ENCODE results near the gene ZCCHC24.

ZCCHC24 gene

DNA sequence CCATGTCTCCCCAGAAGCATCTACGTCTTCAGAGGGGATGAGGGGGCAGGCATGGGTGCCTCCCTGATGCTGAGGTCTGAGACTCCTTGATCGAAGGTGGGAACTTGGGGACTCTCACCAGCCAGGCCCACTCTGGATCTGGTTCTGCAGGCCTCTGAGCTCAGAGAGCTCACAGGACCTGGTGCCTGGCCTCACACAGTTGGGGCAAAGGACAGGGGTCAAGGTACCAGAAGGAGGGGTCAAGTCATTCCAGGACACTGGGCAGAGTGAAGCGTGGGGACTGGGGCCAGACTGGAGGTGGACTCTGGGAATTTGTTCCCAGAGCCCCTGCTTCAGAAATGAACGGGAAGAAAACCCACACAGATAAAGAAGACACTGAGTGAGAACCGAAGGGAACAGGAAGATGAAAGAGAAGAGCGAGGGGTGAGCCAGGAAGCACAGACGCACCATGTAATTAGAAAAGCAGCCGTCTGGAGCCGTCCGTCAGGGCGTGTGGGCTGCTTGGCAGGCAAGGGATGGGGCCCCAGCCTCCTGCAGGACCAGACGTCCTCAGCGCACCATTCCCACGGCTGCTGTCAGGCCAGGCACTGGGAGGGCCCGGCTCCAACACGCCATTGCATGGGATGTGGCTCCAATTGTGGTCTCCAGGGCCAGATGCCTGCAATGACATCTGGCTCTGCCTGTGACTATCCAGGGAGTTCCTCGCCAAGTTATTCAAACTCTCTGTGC, 47.7 kb downstream of the ZCCHC24 start:
- DNase-seq (ENCODE audit: low spot score), result no peak

DNA sequence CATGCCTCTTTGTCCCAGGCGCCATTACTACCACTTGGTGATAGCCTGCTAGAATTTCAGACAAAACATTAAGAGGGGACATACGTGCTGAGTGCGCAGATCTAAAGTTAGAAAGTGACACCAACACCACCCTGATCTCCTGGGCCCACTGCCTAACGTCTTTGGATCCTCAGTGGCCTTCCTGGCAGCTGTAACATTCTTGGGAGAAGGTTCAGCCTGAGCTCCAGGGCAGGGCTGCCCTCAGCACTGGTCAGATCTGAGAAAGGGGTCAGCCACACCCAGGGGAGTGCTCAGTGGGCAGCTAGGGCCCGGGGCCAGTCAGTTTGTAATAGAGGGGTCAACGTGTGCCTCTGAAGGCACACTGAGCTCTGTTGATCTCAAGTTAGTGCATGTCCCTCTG, 48.4 kb downstream of the ZCCHC24 start:
- no peak for DNase-seq (ENCODE audit: low spot score)

DNA sequence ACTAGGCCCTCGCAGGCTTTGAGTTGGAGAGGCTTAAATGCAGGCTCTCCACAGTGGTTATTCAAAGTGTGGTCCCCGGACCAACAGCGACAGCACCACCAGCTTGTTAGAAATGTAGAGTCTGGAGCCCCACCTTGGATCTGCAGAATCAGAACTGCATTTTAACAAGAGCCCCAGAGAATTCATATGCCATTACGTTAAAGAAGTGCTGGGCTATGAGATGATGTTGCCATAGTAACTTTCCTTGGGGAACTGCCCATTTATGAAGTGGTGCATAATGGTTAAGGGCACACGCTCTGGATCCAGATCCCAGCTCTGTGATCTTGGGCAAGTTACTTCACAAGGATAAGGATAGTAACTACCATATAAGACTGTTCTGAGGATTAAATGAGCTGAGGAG, 48.9 kb downstream of the ZCCHC24 start:
- DNase-seq (ENCODE audit: low spot score), result no peak

DNA sequence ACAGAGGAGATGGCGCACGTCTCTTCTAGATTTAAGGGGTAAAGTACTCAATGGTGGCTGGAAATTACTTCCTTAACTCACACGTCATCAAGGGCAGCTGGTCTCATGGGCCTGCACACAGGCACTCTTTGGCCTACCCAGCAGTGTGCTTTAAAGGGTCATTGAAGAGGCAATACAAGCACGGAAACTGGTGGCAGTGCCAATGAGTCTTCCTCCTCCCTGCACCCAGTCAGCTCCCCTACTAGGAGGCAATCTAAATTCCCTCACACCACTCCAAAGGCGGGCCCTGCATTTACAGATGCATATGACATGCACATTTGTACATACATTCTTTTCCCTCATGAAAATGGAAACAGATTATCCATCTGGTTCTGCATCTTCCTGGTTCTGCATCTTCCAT, 50.8 kb downstream of the ZCCHC24 start:
- no peak for DNase-seq (ENCODE audit: low spot score)

DNA sequence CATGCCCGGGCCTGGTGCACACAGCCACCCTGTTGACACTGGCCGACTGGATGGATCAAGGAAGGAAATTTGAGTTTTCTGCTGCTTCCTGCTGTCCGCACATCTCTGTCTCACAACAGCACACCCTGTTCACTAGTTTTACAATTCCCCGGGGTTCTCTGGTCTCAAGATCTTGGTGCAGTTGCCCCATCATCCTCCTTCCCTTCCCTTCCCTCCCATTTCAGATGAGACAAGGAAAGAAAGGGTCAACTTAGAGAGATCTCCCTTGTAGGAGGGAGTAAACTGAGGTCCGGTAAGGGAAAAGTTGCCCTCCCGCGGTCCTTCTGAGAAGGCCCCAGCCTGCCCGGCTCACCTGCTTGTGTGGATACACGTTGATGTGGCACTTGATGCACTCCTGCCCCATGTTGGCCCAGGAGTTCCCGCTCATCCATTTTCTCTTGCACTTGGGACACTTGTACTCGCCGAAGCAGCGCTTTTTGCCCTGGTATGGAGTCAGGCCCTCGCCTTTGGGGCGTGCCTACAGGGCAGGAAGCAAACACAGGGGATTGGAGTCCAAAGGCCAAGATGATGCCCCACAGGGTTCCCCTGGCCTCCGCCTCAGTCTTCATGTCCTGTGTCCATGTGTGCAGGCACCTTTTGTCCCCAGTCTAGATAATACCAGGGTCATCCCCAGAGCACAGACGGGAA, 51.4 kb downstream of the ZCCHC24 start:
- no peak for DNase-seq (ENCODE audit: low spot score)

GRCh38 chr10:79393221-79393923, 52.1 kb downstream of the ZCCHC24 start:
- DNase-seq (ENCODE audit: low spot score), result no peak

DNA sequence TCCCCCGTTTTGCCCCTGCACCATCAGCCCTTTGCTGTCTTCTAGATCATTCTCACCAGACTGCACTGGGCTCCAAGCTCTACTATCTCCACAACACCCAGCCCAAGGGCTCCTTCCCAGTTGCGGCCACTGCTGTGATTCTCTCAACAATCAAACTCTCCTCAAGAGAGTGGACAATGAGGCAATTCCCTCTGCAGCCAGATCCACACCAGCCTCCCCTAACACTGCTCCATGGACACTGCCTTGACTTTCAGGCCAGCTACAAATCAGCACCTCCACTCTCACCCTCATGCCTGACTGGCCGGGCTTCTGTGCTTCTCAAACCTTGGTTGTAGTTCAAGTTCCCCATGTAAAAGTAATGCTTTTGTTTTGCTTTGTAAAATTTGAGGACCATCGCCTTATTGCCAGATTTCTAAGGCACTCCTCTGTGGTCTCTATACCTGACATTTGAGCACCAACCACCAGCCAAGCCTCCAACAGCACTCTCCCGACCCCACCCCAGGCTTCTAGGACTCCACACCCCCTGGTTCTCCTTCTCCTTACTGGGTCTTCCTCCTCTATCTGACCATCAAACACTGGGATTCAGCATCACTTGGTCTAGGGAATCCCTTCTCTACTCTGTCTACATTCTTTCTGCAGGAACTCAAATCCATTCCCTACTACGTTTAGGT, 52.8 kb downstream of the ZCCHC24 start:
- no peak for DNase-seq (ENCODE audit: low spot score)

DNA sequence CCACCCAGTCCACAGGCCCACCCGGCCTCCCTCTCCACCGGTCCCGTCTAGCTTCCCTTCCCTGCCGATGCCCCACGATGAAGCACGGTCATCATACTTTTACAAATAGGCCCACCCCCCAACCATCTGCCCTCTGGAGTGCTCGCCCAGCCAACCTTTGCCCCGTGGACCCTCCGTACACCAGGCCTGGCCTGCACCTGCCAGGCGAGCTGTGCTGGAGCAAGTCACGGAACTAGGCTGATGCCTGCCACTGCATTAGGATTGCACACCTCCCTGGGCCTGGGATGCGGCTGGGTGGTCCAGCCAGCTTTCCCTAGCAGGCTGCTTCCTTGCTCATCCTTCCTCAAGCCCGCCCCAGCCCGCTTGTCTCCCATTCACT, 53.4 kb downstream of the ZCCHC24 start:
- DNase-seq (ENCODE audit: low spot score), result no peak

DNA sequence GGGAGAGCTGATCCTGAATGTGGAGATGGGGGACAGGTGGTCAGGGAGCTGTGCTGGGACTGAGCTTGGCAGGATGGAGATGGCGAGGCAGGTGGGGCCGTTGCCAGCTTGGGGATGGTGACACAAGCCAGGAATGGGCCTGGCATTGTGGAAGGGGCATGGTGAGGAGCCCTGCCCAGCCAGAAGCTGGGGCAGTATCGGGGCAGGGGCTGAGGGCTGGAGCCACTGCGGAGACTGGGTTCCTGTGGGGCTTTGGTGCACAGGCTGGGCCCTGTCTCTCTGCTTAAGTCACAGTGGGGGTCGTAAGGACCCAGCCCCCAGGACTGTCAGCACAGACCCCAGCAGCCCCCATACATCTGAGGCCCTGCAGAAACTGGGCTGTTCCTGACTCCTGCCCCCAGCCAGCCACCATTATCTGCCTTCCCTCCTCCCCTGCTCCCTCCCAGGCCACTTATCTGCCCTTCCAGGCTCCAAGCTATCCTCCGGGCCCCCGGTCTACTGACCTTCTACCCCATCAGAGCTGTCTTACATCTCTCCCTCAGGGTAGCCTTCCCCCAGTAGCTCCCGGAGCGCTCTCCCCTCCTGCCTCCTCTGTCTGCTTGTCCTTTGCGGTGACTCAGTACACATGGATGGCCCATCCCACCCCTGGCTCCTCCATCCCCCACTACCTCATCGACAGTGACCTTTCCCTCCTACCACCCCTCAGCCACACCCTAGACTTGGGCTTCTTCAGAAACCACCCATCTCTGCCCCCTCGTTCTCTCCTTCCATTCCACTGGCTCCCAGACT, 54.0 kb downstream of the ZCCHC24 start:
- DNase-seq (ENCODE audit: low spot score), result no peak

DNA sequence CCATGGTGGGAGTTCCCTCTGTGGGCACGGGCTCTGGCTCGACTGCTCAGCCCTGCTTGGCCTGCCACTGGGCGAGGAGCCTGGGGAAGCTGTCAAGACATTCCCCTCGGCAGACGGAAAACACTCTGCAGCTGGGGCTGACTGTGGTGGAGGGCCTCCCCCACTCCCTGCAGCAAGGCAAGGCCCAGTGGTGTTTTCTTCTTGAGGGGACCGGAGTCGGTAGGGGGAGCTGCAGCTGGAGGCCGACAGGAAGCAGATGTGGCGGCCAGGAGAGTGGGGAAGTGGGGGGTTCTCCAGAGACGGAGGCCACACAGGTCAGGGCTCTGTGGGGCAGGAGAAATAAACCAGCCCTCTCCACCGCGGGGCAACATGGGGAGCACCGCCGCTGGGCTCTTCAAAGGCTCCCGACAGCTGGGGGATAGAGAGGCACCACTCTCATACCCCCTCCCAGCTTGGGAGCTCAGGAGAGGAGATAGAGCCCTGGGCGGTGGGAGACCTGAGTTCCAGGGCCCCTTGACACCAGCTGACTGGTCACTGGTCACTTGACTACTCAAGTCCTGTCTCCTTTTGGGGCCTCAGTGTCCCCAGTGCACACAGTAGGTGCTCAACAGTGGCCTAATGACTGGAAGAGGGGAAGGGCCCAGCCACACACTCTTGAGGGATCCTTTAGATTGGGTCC, 54.7 kb downstream of the ZCCHC24 start:
- no peak for DNase-seq (ENCODE audit: low spot score)

DNA sequence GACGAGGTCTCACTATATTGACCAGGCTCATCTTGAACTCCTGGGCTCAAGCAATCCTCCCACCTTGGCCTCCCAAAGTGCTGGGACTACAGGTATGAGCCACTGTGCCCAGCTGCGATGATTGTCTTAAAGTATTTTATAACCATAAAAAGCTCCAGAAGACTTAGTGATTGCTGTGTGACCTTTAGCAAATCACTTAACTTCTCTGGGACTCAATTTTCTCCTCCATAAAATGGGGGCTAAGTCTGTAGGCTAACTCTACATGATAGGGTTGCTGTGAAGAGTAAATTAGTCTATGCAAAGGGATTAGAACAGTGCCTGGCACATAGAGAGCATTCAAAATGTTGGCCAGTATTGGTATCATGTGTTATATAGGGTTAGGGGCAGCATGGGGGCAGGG, 55.4 kb downstream of the ZCCHC24 start:
- DNase-seq (ENCODE audit: low spot score), result no peak

GRCh38 chr10:79387974-79388850, 57.2 kb downstream of the ZCCHC24 start:
- no peak for DNase-seq (ENCODE audit: low spot score)

GRCh38 chr10:79387466-79387973, 57.9 kb downstream of the ZCCHC24 start:
- DNase-seq (ENCODE audit: low spot score), result no peak

DNA sequence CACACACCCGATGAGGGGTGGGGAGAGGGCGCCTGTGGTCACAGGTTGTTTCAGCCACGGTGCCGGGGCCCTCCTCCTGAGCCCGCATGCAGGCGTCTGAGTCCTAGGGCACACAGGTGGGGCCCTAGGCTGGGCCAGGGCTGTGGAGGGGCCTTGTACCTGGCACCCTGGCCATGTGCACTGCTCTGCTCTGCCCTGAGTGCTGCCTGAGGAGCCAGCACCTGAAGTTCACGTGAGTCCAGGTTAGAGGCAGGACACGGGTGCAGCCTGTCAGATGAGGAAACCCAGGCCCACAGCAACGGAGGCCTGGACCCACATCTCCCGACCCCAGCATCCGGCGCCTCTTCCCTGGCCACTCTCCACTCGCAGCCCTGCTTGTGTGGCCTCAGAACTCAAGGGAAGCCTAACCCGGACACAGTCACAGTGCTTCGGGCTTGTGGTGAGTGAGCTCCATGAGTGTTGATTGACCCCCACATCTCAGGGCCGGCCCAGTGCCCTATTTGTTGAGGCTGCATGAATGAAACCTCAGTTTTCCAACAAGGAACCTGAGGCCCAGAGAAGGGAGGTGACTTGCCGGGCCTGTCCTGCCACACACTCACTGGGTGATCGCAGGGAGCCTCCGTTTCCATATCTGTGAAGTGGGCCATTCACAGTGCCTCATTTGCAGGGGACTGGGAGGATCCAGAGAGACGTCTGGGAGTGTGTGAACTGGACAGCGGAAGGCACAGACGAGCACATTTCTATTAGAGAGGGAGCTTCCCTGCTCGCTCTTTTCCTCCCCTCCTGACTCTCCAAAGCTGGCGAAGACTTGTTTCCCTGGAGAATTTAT, 58.6 kb downstream of the ZCCHC24 start:
- no peak for DNase-seq (ENCODE audit: low spot score)

GRCh38 chr10:79385804-79386531, 59.5 kb downstream of the ZCCHC24 start:
- no peak for DNase-seq (ENCODE audit: low spot score)

GRCh38 chr10:79385392-79385795, 60.0 kb downstream of the ZCCHC24 start:
- DNase-seq (ENCODE audit: low spot score), result no peak

- no peak for DNase-seq (ENCODE audit: low spot score)
These were observed 60.5 kb downstream of the ZCCHC24 start for GRCh38 chr10:79384773-79385391.

All from putamen (tissue), 1 donor.